ENCODE data around the gene PPT1. TPM values are rescaled to one million over a fixed set of nuclear protein-coding genes. Genes with fewer than 3 reads are reported as not detected.

PPT1 gene
- total RNA-seq, result 63.6 and 66.4 TPM in 2 replicates

DNA sequence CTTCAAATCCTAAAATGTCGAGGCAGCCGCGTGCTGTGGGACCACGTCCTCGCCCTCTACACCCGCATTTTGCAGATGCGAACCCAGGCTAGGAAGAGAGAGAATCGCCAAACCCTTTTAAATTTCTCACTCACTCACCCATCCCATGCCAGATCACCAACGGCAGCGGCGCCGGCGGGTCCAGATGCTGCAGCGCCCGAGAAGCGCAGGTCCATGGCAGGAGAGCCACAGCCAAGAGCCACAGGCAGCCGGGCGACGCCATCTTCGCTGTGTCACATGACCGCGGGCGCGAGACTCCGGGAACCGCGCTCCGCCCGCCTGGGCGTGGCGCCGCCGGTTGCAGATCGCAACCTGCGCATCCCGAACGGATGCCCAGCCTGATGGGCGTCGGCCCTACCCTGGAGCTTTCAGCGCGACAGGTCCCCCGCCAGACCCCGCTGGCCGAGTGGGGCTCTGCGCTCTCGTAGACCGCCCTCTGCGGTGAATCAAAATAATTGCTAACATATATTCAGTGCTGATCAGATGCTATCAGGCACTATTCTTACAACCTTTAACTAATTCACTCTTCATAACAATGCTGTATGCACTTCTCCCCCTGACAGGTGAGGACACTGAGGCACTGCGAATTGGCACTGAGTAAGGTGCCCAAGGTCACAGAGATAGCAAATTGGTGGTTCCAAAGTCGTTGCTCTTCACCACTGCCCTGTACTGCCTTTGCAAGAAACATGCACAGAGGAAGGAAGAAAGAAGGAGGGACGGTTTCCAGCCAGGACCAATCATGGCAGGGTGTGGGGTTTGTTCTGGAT, at the start of gene PPT1:
Gene PPT1 (minus strand): TSS at position 276 of the 806 bp plus-strand sequence. CDS start 14 bp downstream, at position 262.

GRCh38 chr1:40040511-40041465, 56.3 kb downstream of the PPT1 start, which contains the start of gene CAP1:
Gene CAP1, plus strand, starts transcription at chr1:40040729. Its CDS starts 18,618 bp downstream, at chr1:40059347.

Other genes with a start within 250 kb of the PPT1 start
- gene TRIT1, start 213.7 kb downstream of the PPT1 start, total RNA-seq, result 29.7 and 41.9 TPM in 2 replicates
- gene MYCL, start 195.3 kb downstream of the PPT1 start, total RNA-seq, result 0.33 and 1.4 TPM in 2 replicates
- gene MFSD2A, start 142.1 kb downstream of the PPT1 start, total RNA-seq, result 1.4 and 5.2 TPM in 2 replicates
- 430 and 513 TPM in 2 replicates for gene CAP1, start 56.5 kb downstream of the PPT1 start, total RNA-seq
- gene RLF, start 64.1 kb upstream of the PPT1 start, total RNA-seq, result 30.1 and 38.9 TPM in 2 replicates
- 0.20 TPM in 1 of 2 replicates, not detected in the other for gene TMCO2, start 150.7 kb upstream of the PPT1 start, total RNA-seq
- 64.0 and 84.4 TPM in 2 replicates for gene ZMPSTE24, start 161.0 kb upstream of the PPT1 start, total RNA-seq
- gene COL9A2, start 220.0 kb upstream of the PPT1 start, total RNA-seq, result 1.4 and 1.5 TPM in 2 replicates

Data from smooth muscle cell of the pulmonary artery (primary cell).